Smooth muscle cell (in vitro differentiated cells): ENCODE results near the gene BMP6. TPM values are rescaled to one million over a fixed set of nuclear protein-coding genes. Genes with fewer than 3 reads are reported as not detected.

Source experiments
- DNase-seq: peaks from one replicate; lab custom pipeline; 2025; ENCODE audit not compliant: unreplicated experiment; lab: John Stamatoyannopoulos, UW
- H2AFZ ChIP-seq: fragments of 200-600 bp; sonication (generic); 2 replicates; pipeline ENCODE4 v1.6.0; 2016; ENCODE audit warnings: antibody characterized with exemption, low read depth, mild to moderate bottlenecking
- H3F3A ChIP-seq: fragments of 200-600 bp; sonication (generic); 2 replicates; pipeline ENCODE4 v1.6.0; 2017; ENCODE audit warnings: antibody characterized with exemption, low read depth
- H3K27ac ChIP-seq: fragments of 200-600 bp; sonication (generic); 2 replicates; pipeline ENCODE4 v1.5.1; 2016; ENCODE audit warnings: low read depth, mild to moderate bottlenecking
- H3K27me3 ChIP-seq: fragments of 200-600 bp; sonication (generic); 2 replicates; pipeline ENCODE4 v1.6.1; 2016; ENCODE audit warnings: low read depth, mild to moderate bottlenecking
- H3K36me3 ChIP-seq: fragments of 200-600 bp; sonication (generic); 2 replicates; pipeline ENCODE4 v1.5.1; 2016; ENCODE audit warnings: low read depth
- H3K4me1 ChIP-seq: fragments of 200-600 bp; sonication (generic); 2 replicates; pipeline ENCODE4 v1.5.1; 2016; ENCODE audit warnings: low read depth
- H3K4me2 ChIP-seq: fragments of 200-600 bp; sonication (generic); 2 replicates; pipeline ENCODE4 v1.6.0; 2016; ENCODE audit warnings: mild to moderate bottlenecking
- H3K4me3 ChIP-seq: fragments of 200-600 bp; sonication (generic); 2 replicates; pipeline ENCODE4 v1.5.1; 2016; ENCODE audit warnings: mild to moderate bottlenecking
- H3K79me2 ChIP-seq: fragments of 200-600 bp; sonication (generic); 2 replicates; pipeline ENCODE4 v1.6.0; 2016; ENCODE audit warnings: low read depth, mild to moderate bottlenecking
- H3K9ac ChIP-seq: fragments of 200-600 bp; sonication (generic); 2 replicates; pipeline ENCODE4 v1.6.0; 2016; ENCODE audit warnings: low read depth
- H3K9me3 ChIP-seq: fragments of 200-600 bp; sonication (generic); replicated peaks from 2 replicates; pipeline ENCODE4 v1.5.1; 2016; ENCODE audit warnings: low read depth
- H4K20me1 ChIP-seq: fragments of 200-600 bp; sonication (generic); 2 replicates; pipeline ENCODE4 v1.6.0; 2016; ENCODE audit warnings: low read depth
- CTCF ChIP-seq: fragments of 200-600 bp; sonication (generic); IDR thresholded peaks from 2 replicates; pipeline ENCODE4 v1.5.1; 2017; ENCODE audit warnings: borderline replicate concordance, mild to moderate bottlenecking, antibody characterized with exemption; ENCODE audit not compliant: insufficient read depth, poor library complexity, severe bottlenecking
- whole genome bisulfite sequencing: methylation state at CpG from one replicate; pipeline ENCODE4 v1.1.7; 2016; ENCODE audit warnings: low lambda C conversion rate; 5-methylcytosine and 5-hydroxymethylcytosine counted together
- polyA plus RNA-seq: library from polyadenylated mRNA; unstranded; fragments of >200 nt; fragmentation: Nextera tagmentation; extraction: Ambion mirVana; gene quantifications from 2 replicates; pipeline ENCODE4 v1.2.1, GENCODE V29; 2016
- total RNA-seq: library from RNA; depleted of rRNA; stranded (reverse); fragments of >200 nt; gene quantifications from 2 replicates; pipeline ENCODE4 v1.2.3, GENCODE V29; 2014

Gene BMP6
- total and polyA plus RNA-seq, 2 experiments from 2014 or later = 14.5 to 17.0 TPM

DNA sequence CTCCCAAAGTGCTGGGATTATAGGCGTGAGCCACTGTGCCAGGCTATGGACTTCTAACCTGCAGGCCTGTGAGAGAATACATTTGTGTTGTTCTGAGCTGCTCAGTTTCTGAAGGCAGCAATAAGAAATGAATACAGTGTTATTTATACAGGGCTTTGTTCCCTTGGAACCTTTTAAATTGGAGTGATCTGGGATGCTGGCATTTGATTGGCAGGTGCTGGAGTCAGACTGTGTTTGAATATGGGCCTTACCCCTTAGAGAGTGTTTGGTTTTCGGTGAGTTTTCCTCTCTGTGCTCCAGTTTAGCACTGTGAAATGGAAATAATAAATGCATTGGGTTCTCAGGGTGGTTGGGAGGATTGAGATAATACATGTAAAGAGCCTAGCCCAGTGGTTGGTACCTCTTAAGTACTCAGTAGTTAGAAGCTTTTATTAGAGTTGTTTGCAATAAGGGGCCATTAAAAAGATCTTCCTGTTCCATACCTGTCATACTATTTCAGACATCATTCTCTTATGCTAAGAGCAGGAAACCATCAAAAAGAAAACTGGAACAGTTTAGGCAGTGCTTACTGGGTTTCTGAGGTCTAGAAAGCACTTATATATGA, 22.1 kb downstream of the BMP6 start:
- Histone ChIP-seq H3K36me3 (no peaks in the 10 kb centered on the region), H3K4me1 (no peaks in the 10 kb centered on the region), H2AFZ (no peak overlapping the region), H3K27ac (no peak overlapping the region), H3K9ac (no peak overlapping the region), H3K4me3 (no peak overlapping the region), H3F3A (no peaks in the 10 kb centered on the region), H3K27me3 (peaks cover 13% of the 10 kb centered on the region), H3K9me3 (no peaks in the 10 kb centered on the region), H4K20me1 (peaks cover under 1% of the 10 kb centered on the region), H3K79me2 (no peaks in the 10 kb centered on the region), H3K4me2 (no peak overlapping the region)
- TF ChIP-seq CTCF = no peak
- WGBS = 95% methylated on average over 2 of the region's 2 CpGs
- DNase-seq = no peak

DNA sequence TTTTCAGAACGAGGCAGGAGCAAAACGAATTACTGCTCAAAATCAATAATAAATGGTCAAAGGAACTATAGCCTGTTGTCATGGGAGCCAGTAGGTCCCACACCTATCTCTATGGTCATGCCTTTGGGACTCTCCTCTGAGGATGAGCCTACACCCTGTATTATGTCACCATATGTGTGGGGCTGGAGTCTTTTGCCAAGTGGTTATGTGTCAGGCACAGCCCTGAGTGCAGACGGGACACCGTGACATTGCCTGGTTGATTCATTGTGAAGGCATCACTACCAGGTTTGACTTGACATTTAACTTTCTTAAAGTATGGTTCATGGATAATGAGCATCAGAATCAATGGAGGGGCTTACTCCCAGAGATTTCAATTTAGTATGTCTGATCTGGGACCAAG, 23.6 kb downstream of the BMP6 start:
- TF ChIP-seq CTCF = no peak
- no peak overlapping the region for H3K9ac ChIP-seq

GRCh38 chr6:7750197-7750596, 24.3 kb downstream of the BMP6 start:
- H3K27ac ChIP-seq = no peak overlapping the region
- no peaks in the 10 kb centered on the region for H3K9me3 ChIP-seq
- no peak overlapping the region for H3K4me2 ChIP-seq
- no peak overlapping the region for H3K4me3 ChIP-seq
- no peak overlapping the region for H3K9ac ChIP-seq
- no peaks in the 10 kb centered on the region for H3F3A ChIP-seq
- 93% methylated on average over 7 of the region's 7 CpGs for WGBS
- H3K4me1 ChIP-seq = no peaks in the 10 kb centered on the region
- peaks cover 3% of the 10 kb centered on the region for H4K20me1 ChIP-seq
- H3K27me3 ChIP-seq = peaks cover 14% of the 10 kb centered on the region
- TF ChIP-seq CTCF = no peak
- no peaks in the 10 kb centered on the region for H3K36me3 ChIP-seq
- no peaks in the 10 kb centered on the region for H3K79me2 ChIP-seq
- no peak for DNase-seq
- H2AFZ ChIP-seq = no peak overlapping the region

More for the DNA sequence above, 23.6 kb downstream of the BMP6 start:
- H3K27me3 ChIP-seq = peaks cover 14% of the 10 kb centered on the region
- no peaks in the 10 kb centered on the region for H3K36me3 ChIP-seq
- H3K27ac ChIP-seq = no peak overlapping the region
- H3K9me3 ChIP-seq = no peaks in the 10 kb centered on the region
- no peak overlapping the region for H3K4me3 ChIP-seq
- H3F3A ChIP-seq = no peaks in the 10 kb centered on the region
- H3K4me1 ChIP-seq = no peaks in the 10 kb centered on the region
- H2AFZ ChIP-seq = no peak overlapping the region
- H3K79me2 ChIP-seq = no peaks in the 10 kb centered on the region
- no peak for DNase-seq
- H3K4me2 ChIP-seq = no peak overlapping the region
- peaks cover 3% of the 10 kb centered on the region for H4K20me1 ChIP-seq
- WGBS = 96% methylated on average over 4 of the region's 4 CpGs

DNA sequence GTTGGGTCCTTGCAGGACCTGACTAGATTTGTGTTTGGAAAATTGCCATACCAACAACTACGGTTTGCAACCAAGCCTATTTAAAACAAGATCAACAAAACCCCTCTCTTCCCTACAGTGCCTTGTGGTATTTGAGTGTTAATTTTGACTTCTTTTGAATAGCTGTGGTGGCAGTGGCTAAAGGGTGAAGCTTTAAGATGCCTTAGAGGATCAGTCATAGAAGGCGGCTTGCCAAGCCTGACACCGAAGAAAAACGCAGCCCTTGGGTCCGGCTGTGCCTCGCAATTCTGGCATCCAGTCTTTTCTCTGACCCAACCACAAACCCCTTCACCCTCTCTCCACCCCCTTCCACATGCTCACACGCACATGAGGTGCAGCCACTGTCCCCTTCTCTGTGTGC, 32.6 kb downstream of the BMP6 start:
- H3K27me3 ChIP-seq = no peaks in the 10 kb centered on the region
- H4K20me1 ChIP-seq = peaks cover 34% of the 10 kb centered on the region
- WGBS = 32% methylated on average over 7 of the region's 7 CpGs
- H3K36me3 ChIP-seq = no peaks in the 10 kb centered on the region
- no peak for TF ChIP-seq CTCF
- H3K79me2 ChIP-seq = no peaks in the 10 kb centered on the region
- H3K4me1 ChIP-seq = no peaks in the 10 kb centered on the region
- H3K4me2 ChIP-seq = no peak overlapping the region
- no peaks in the 10 kb centered on the region for H3K9me3 ChIP-seq
- no peak overlapping the region for H3K4me3 ChIP-seq
- H2AFZ ChIP-seq = no peak overlapping the region
- no peak overlapping the region for H3K27ac ChIP-seq
- no peaks in the 10 kb centered on the region for H3F3A ChIP-seq
- H3K9ac ChIP-seq = no peak overlapping the region
- DNase-seq = no peak
